Mucosa of descending colon (tissue), 3 donors: ENCODE measurements around the gene CRYZL1. TPM values are rescaled to one million over a fixed set of nuclear protein-coding genes. Genes with fewer than 3 reads are reported as not detected.
A peak's percentile ranks its signal among the peaks of the same experiment; 100 is the strongest.

Experiments
- ATAC-seq: fragments of 200-7000 bp; cut with Tn5 transposase; one replicate; pipeline ENCODE4 v1.9.1; 2020; ENCODE audit warnings: mild to moderate bottlenecking, moderate library complexity
- DNase-seq, 3 donors: peaks; one replicate each; pipeline ENCODE4 v3.0.0-alpha.2; 2020
- H3K36me3 ChIP-seq: fragments of 200-600 bp; one replicate; pipeline ENCODE4 v1.8.0; 2021; ENCODE audit warnings: low read depth, mild to moderate bottlenecking
- H3K4me1 ChIP-seq: fragments of 200-600 bp; one replicate; pipeline ENCODE4 v1.8.0; 2021; ENCODE audit warnings: low read depth, mild to moderate bottlenecking
- H3K4me3 ChIP-seq: fragments of 200-600 bp; one replicate; pipeline ENCODE4 v1.8.0; 2021; ENCODE audit warnings: mild to moderate bottlenecking
- H3K9me3 ChIP-seq: fragments of 200-600 bp; one replicate; pipeline ENCODE4 v1.8.0; 2021; ENCODE audit warnings: mild to moderate bottlenecking
- CTCF ChIP-seq: fragments of 200-600 bp; IDR thresholded peaks from one replicate; pipeline ENCODE4 v1.8.0; 2022; ENCODE audit warnings: antibody characterized with exemption, mild to moderate bottlenecking
- intact Hi-C, 2 donors: fragments of 100-400 bp; cut with DNase I in 1 of 2; cut with micrococcal nuclease in 1 of 2; formaldehyde crosslinking; loops; one replicate each; pipeline versions ENCODE4 v1.11.0 to v1.11.1; 2022; cut with DNase I, micrococcal nuclease
- long read RNA-seq, 2 donors: library from polyadenylated mRNA; unstranded; transcript quantifications; one replicate each; pipeline ENCODE4 v2.0.0, GENCODE V29; 2019 to 2021
- total RNA-seq, 3 donors: library from RNA; stranded (reverse); fragmentation: NEBNext Ultra II Directional in 2 of 3; extraction: Animal tissue kit (Norgen Biotek cat#: 25700) in 2 of 3; gene quantifications; one replicate each; pipeline versions ENCODE4 v1.2.1 to v1.2.4, GENCODE V29; 2021 to 2023
- donor health status: DM: no; HTN: no; CAD: no; lungs with moderate emphysema.
- donor health status: DM: no; HTN: no; CAD: no.
- donor health status: DM: no; HTN: yes; CAD: no.

CRYZL1 gene
- total RNA-seq = 10 to 100 TPM; 33.1 to 55.5 (median 34.0) TPM
- long read RNA-seq, donor 1, transcript CRYZL1-204 (13 exons, 1,617 nt) = major isoform, 13 of 36 reads
- long read RNA-seq, donor 1, partial matches to known transcripts = 4 of 36 reads
- long read RNA-seq, donor 1, other reads (novel, unspliced or antisense) = 14 of 36 reads
- long read RNA-seq, donor 2, transcript CRYZL1-204 (13 exons, 1,617 nt) = major isoform, 16 of 28 reads
- long read RNA-seq, donor 2, partial matches to known transcripts = 0 of 28 reads
- long read RNA-seq, donor 2, other reads (novel, unspliced or antisense) = 8 of 28 reads

GRCh38 chr21:33641352-33642026 lies at the start of gene CRYZL1:
Gene CRYZL1, minus strand, starts transcription at chr21:33641741. Its CDS starts 10,190 bp downstream, at chr21:33631551.
- ATAC-seq = peak; percentile 87
- Histone ChIP-seq H3K36me3 (no peaks in the 10 kb centered on the region), H3K4me1 (peaks cover 14% of the 10 kb centered on the region), H3K4me3 (peak within 1 kb of the TSS; percentile 96), H3K9me3 (no peaks in the 10 kb centered on the region)
- intact Hi-C loops = loop anchor here in 1 of 2 donors (10.0 kb wide), 1 partner anchor 253 kb away; no protein-coding TSS in a partner anchor
- TF ChIP-seq CTCF = no peak
- peak; percentile 100 for DNase-seq

- ATAC-seq (no peak), DNase-seq (no peak)
- Histone ChIP-seq H3K4me3 (no peak overlapping the region), H3K9me3 (no peaks in the 10 kb centered on the region), H3K36me3 (no peaks in the 10 kb centered on the region), H3K4me1 (no peaks in the 10 kb centered on the region)
- no peak for TF ChIP-seq CTCF
- intact Hi-C loops = no loop called here
Observed at GRCh38 chr21:33690874-33691273, 49.3 kb upstream of the CRYZL1 start.

GRCh38 chr21:33688353-33688752 lies 46.8 kb upstream of the CRYZL1 start:
- DNase-seq (no peak), ATAC-seq (no peak)
- H3K4me3 ChIP-seq = no peak overlapping the region
- intact Hi-C loops = no loop called here
- no peak for TF ChIP-seq CTCF
- H3K36me3 ChIP-seq = no peaks in the 10 kb centered on the region
- no peaks in the 10 kb centered on the region for H3K4me1 ChIP-seq
- no peaks in the 10 kb centered on the region for H3K9me3 ChIP-seq

- DNase-seq = no peak
- Histone ChIP-seq H3K4me3 (no peak overlapping the region), H3K36me3 (no peaks in the 10 kb centered on the region), H3K4me1 (no peaks in the 10 kb centered on the region), H3K9me3 (no peaks in the 10 kb centered on the region)
- no peak for ATAC-seq
- intact Hi-C loops = no loop called here
- no peak for TF ChIP-seq CTCF
Observed at GRCh38 chr21:33687634-33688033, 46.1 kb upstream of the CRYZL1 start.

GRCh38 chr21:33686386-33686785 lies 44.8 kb upstream of the CRYZL1 start:
- H3K4me1 ChIP-seq = no peaks in the 10 kb centered on the region
- DNase-seq (no peak), ATAC-seq (no peak)
- no peaks in the 10 kb centered on the region for H3K9me3 ChIP-seq
- no peak for TF ChIP-seq CTCF
- H3K36me3 ChIP-seq = no peaks in the 10 kb centered on the region
- intact Hi-C loops = no loop called here
- H3K4me3 ChIP-seq = no peak overlapping the region
